Spleen (tissue), 11 donors: ENCODE data around the gene PACRG. TPM values are rescaled to one million over a fixed set of nuclear protein-coding genes. Genes with fewer than 3 reads are reported as not detected.

ENCODE experiments used
- DNase-seq: peaks from one replicate; pipeline ENCODE4 v3.0.0-alpha.2; 2020
- H3K27ac ChIP-seq, 8 donors: fragments of 200-600 bp; sonication (generic) in 7 of 8; 1 replicate in 4 of 8; 2 replicates in 4 of 8; pipeline versions ENCODE4 v1.5.0 to v1.8.0; 2016 to 2021; ENCODE audit warnings: inconsistent platforms in 4 of 8, mild to moderate bottlenecking in 4 of 8, moderate library complexity in 1 of 8
- H3K27me3 ChIP-seq, 7 donors: fragments of 200-600 bp; sonication (generic) in 6 of 7; replicated peaks in 1 of 7; 1 replicate in 4 of 7; 2 replicates in 3 of 7; pipeline versions ENCODE4 v1.5.0 to v1.8.0; 2016 to 2021; ENCODE audit warnings: inconsistent platforms in 3 of 7, mild to moderate bottlenecking in 1 of 7
- H3K36me3 ChIP-seq, 6 donors: fragments of 200-600 bp; sonication (generic) in 5 of 6; 1 replicate in 4 of 6; 2 replicates in 2 of 6; pipeline versions ENCODE4 v1.5.0 to v1.8.0; 2016 to 2021; ENCODE audit warnings: inconsistent platforms in 2 of 6
- H3K4me1 ChIP-seq, 6 donors: fragments of 200-600 bp; sonication (generic) in 5 of 6; 1 replicate in 3 of 6; 2 replicates in 3 of 6; pipeline versions ENCODE4 v1.5.0 to v1.8.0; 2016 to 2021; ENCODE audit warnings: inconsistent platforms in 3 of 6
- H3K4me3 ChIP-seq, 8 donors: fragments of 200-600 bp; sonication (generic) in 7 of 8; 1 replicate in 4 of 8; 2 replicates in 4 of 8; pipeline versions ENCODE4 v1.5.0 to v1.8.0; 2016 to 2021; ENCODE audit warnings: inconsistent platforms in 4 of 8, mild to moderate bottlenecking in 4 of 8, moderate library complexity in 2 of 8
- H3K9me3 ChIP-seq, 8 donors: fragments of 200-600 bp; sonication (generic) in 7 of 8; 1 replicate in 4 of 8; 2 replicates in 4 of 8; pipeline versions ENCODE4 v1.5.0 to v1.8.0; 2016 to 2021; ENCODE audit warnings: inconsistent platforms in 4 of 8
- POLR2A ChIP-seq, 3 donors: fragments of 450-650 bp; IDR thresholded peaks; one replicate each; pipeline ENCODE4 v1.5.1; 2017; ENCODE audit warnings: antibody characterized with exemption in 3 of 3, mild to moderate bottlenecking in 1 of 3
- POLR2AphosphoS5 ChIP-seq, 3 donors: sonication (generic); formaldehyde crosslinking; IDR thresholded peaks; one replicate each; pipeline ENCODE4 v1.5.1; 2017; ENCODE audit warnings: antibody characterized with exemption in 3 of 3
- WGBS, 5 donors: extraction: QIAGEN DNeasy Blood & Tissue Kit in 3 of 5; methylation state at CpG; one replicate each; pipeline versions ENCODE4 v1.1.5 to v1.1.7; 2013 to 2018; 5-methylcytosine and 5-hydroxymethylcytosine counted together
- intact Hi-C: fragments of 100-400 bp; cut with DNase I; formaldehyde crosslinking; loops from one replicate; pipeline ENCODE4 v1.15.0; 2023; ENCODE audit warnings: low total_unique reads
- polyA plus RNA-seq, 3 donors: library from polyadenylated mRNA; stranded (reverse); fragments of 200-250 nt; gene quantifications; one replicate each; pipeline ENCODE4 v1.2.1, GENCODE V29; 2013
- total RNA-seq, 7 donors: library from RNA; depleted of rRNA in 3 of 7; stranded (reverse); fragments of >200 nt in 3 of 7; fragmentation: NEBNext Ultra II Directional in 4 of 7; extraction: Animal tissue kit (Norgen Biotek cat#: 25700) in 4 of 7; gene quantifications; one replicate each; pipeline versions ENCODE4 v1.1.0 to v1.2.1, GENCODE V29; 2016 to 2021
- TF ChIP-seq, protein P1 (sequence below), 11 experiments: fragments of 200-600 bp in 7 of 11; fragments of 450-650 bp in 4 of 11; sonication (generic) in 4 of 11; IDR thresholded peaks in 8 of 11; conservative IDR thresholded peaks in 3 of 11; 1 replicate in 7 of 11; 2 replicates in 4 of 11; pipeline versions ENCODE4 v1.4.0 to v1.8.0; 2016 to 2021; ENCODE audit warnings: antibody characterized with exemption in 11 of 11, inconsistent platforms in 4 of 11, mild to moderate bottlenecking in 1 of 11
- donor health status: healthy with polysubstance abuse.
- donor health status: DM: no; HTN: no; CAD: no; lungs with moderate emphysema.
- donor health status: DM: no; HTN: no; CAD: no.
- donor health status: Bipolar disorder and iron deficiency.
- donor health status: healthy.
- donor health status: DM: no; HTN: no; CAD: no.
- donor health status: DM: yes; HTN: yes; CAD: no.

Gene PACRG
- total and polyA plus RNA-seq, 10 donors, result 0.32 to 2.0 (median 1.0) TPM; not detected in 5

DNA sequence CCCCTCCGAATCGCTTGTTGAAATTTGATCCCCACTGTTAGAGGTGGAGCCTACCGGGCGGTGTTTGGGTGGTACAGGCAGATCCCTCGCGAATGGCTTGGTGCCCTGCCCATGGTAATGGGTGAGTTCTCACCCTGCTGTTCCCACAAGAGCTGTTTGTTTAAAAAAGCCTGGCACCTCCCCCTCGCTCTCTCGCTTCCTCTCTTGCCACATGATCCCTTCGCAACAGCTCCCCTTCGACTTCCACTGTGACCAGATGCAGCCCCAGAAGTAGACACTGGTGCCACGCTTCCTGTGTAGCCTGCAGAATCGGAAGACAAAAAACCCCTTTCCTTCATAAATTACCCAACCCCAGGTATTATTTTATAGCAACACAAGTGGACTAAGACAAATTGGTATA lies 394.6 kb downstream of the PACRG start:
- no peaks in the 10 kb centered on the region for H3K36me3 ChIP-seq
- intact Hi-C loops, result no loop called here
- no peaks in the 10 kb centered on the region for H3K4me1 ChIP-seq
- no peak for TF ChIP-seq POLR2A (IDR thresholded peaks at IDR 0.05)
- TF ChIP-seq, protein P1, sequence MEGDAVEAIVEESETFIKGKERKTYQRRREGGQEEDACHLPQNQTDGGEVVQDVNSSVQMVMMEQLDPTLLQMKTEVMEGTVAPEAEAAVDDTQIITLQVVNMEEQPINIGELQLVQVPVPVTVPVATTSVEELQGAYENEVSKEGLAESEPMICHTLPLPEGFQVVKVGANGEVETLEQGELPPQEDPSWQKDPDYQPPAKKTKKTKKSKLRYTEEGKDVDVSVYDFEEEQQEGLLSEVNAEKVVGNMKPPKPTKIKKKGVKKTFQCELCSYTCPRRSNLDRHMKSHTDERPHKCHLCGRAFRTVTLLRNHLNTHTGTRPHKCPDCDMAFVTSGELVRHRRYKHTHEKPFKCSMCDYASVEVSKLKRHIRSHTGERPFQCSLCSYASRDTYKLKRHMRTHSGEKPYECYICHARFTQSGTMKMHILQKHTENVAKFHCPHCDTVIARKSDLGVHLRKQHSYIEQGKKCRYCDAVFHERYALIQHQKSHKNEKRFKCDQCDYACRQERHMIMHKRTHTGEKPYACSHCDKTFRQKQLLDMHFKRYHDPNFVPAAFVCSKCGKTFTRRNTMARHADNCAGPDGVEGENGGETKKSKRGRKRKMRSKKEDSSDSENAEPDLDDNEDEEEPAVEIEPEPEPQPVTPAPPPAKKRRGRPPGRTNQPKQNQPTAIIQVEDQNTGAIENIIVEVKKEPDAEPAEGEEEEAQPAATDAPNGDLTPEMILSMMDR (IDR thresholded peaks at IDR 0.05 in 8 of 11, conservative IDR thresholded peaks at IDR 0.05 in 3 of 11), result no peak
- TF ChIP-seq POLR2AphosphoS5 (IDR thresholded peaks at IDR 0.05), result no peak
- WGBS, 5 donors, result 81 to 90% (median 89%) methylated on average over 12 of the region's 12 CpGs
- H3K27ac ChIP-seq, result no peak overlapping the region
- DNase-seq, result no peak
- no peaks in the 10 kb centered on the region for H3K27me3 ChIP-seq
- no peaks in the 10 kb centered on the region for H3K9me3 ChIP-seq
- H3K4me3 ChIP-seq, result no peak overlapping the region

DNA sequence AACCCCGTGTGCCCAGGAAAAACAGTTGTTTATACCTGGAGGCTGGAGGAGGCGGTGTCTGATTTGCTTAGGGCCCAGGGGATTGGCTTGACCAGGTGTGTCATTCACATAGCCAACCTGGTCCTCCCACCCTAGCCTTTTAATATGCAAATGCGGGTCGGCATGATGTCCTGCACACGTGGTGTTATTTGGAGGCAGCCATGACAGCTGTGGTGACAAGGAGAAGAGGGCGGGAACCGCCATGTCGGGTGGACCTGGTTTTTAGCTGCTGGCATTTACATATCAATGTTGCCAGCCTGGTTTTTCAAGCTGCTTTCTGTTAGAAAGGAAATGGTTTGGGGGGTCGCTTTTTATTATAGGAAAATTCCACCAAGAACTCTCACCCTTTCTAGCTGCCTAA lies 395.3 kb downstream of the PACRG start:
- Histone ChIP-seq H3K4me1 (no peaks in the 10 kb centered on the region), H3K4me3 (no peak overlapping the region), H3K36me3 (no peaks in the 10 kb centered on the region), H3K27me3 (no peaks in the 10 kb centered on the region), H3K27ac (no peak overlapping the region), H3K9me3 (no peaks in the 10 kb centered on the region)
- WGBS, 5 donors, result 78 to 85% (median 82%) methylated on average over 9 of the region's 9 CpGs
- no peak for DNase-seq
- no peak for TF ChIP-seq POLR2A (IDR thresholded peaks at IDR 0.05)
- no peak for TF ChIP-seq POLR2AphosphoS5 (IDR thresholded peaks at IDR 0.05)
- TF ChIP-seq, protein P1 (IDR thresholded peaks at IDR 0.05 in 8 of 11, conservative IDR thresholded peaks at IDR 0.05 in 3 of 11), result no peak
- intact Hi-C loops, result no loop called here

DNA sequence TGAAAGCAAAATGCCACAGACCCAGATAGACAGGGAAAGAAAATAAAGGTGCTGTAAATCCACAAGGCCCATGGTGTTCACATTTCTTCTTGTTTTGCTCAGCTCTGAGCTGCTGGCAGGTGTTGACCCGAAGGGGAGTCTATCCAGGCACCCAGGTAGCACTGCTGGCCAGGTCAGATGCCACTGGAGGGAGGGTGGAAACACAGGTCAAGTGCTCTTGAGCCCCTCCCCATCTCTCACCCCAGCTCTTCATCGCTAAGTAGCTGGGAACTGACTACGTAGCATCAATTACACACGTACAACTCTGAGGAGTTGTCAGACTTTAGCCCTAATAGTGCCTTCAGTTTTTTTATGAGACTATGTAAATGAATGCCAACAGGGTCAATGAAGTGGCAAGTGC lies 399.0 kb downstream of the PACRG start:
- Histone ChIP-seq H3K27ac (no peak overlapping the region), H3K27me3 (no peaks in the 10 kb centered on the region), H3K36me3 (no peaks in the 10 kb centered on the region), H3K9me3 (no peaks in the 10 kb centered on the region), H3K4me3 (no peak overlapping the region), H3K4me1 (no peaks in the 10 kb centered on the region)
- WGBS, 5 donors, result 81 to 87% (median 82%) methylated on average over 4 of the region's 4 CpGs
- intact Hi-C loops, result no loop called here
- DNase-seq, result no peak
- TF ChIP-seq, protein P1 (IDR thresholded peaks at IDR 0.05 in 8 of 11, conservative IDR thresholded peaks at IDR 0.05 in 3 of 11), result no peak
- TF ChIP-seq POLR2A (IDR thresholded peaks at IDR 0.05), result no peak
- no peak for TF ChIP-seq POLR2AphosphoS5 (IDR thresholded peaks at IDR 0.05)

DNA sequence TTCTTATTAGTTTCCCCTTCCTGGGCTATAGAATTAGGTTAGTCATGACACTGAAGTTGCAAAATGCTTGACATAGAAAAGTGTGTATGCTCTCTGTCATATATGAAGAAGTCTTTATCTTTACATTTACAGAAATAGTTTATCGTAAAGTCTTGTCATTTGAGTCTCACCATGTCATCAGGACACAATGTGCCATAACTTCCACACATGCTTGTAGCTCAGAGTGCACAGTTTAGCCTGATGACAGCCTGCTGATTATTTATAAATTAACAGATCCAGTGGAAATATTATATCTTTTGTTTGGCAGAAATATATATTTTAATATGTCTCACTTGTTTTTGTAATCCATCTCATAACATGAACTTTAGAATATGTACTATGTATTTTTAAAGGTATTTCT lies 399.8 kb downstream of the PACRG start:
- TF ChIP-seq POLR2AphosphoS5 (IDR thresholded peaks at IDR 0.05) (no peak), POLR2A (IDR thresholded peaks at IDR 0.05) (no peak)
- Histone ChIP-seq H3K4me3 (no peak overlapping the region), H3K4me1 (no peaks in the 10 kb centered on the region), H3K27ac (no peak overlapping the region), H3K9me3 (no peaks in the 10 kb centered on the region), H3K27me3 (no peaks in the 10 kb centered on the region), H3K36me3 (no peaks in the 10 kb centered on the region)
- 90 to 98% (median 94%) methylated on average over 1 of the region's 1 CpG for WGBS, 5 donors
- intact Hi-C loops, result no loop called here
- DNase-seq, result no peak

DNA sequence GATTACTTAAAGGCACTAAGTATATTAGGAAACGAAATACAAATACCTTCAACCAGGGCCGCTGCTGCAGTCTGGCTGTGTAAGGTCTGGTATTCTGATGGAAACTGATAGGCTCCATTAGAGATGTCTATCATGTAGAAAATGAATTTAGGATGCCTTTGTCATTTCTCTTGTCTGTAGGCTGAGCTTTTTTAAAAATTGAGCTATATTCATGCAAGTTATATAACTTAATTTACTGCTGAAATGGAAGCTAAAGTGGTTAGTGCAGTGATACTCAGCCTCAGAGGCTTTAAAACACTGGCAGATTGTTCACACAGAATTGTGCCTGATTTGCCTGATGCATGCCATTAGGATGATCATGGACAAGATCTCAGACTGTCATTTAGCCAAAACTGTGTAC lies 400.6 kb downstream of the PACRG start:
- 86 to 95% (median 89%) methylated on average over 2 of the region's 2 CpGs for WGBS, 5 donors

More for the DNA sequence above, 400.6 kb downstream of the PACRG start:
- no peak for DNase-seq
- H3K4me1 ChIP-seq, result no peaks in the 10 kb centered on the region
- H3K9me3 ChIP-seq, result no peaks in the 10 kb centered on the region
- no peak overlapping the region for H3K4me3 ChIP-seq
- H3K27me3 ChIP-seq, result no peaks in the 10 kb centered on the region
- intact Hi-C loops, result no loop called here
- TF ChIP-seq, protein P1 (IDR thresholded peaks at IDR 0.05 in 8 of 11, conservative IDR thresholded peaks at IDR 0.05 in 3 of 11), result no peak
- TF ChIP-seq POLR2AphosphoS5 (IDR thresholded peaks at IDR 0.05) (no peak), POLR2A (IDR thresholded peaks at IDR 0.05) (no peak)
- no peak overlapping the region for H3K27ac ChIP-seq
- no peaks in the 10 kb centered on the region for H3K36me3 ChIP-seq
